HG03025 (cell line): ENCODE data around the gene TMEM205.
"Not testable (repeated sequence)": the region's sequence is repeated elsewhere in the genome, so short reads cannot be mapped to it uniquely, and the experiment has no call there.

Experiments used
- ATAC-seq: cut with Tn5 transposase; IDR thresholded peaks from one replicate; pipeline ENCODE4 v1.9.1; 2021; ENCODE audit warnings: mild to moderate bottlenecking, moderate library complexity; ENCODE audit not compliant: unreplicated experiment, low FRiP score

The TMEM205 gene

DNA sequence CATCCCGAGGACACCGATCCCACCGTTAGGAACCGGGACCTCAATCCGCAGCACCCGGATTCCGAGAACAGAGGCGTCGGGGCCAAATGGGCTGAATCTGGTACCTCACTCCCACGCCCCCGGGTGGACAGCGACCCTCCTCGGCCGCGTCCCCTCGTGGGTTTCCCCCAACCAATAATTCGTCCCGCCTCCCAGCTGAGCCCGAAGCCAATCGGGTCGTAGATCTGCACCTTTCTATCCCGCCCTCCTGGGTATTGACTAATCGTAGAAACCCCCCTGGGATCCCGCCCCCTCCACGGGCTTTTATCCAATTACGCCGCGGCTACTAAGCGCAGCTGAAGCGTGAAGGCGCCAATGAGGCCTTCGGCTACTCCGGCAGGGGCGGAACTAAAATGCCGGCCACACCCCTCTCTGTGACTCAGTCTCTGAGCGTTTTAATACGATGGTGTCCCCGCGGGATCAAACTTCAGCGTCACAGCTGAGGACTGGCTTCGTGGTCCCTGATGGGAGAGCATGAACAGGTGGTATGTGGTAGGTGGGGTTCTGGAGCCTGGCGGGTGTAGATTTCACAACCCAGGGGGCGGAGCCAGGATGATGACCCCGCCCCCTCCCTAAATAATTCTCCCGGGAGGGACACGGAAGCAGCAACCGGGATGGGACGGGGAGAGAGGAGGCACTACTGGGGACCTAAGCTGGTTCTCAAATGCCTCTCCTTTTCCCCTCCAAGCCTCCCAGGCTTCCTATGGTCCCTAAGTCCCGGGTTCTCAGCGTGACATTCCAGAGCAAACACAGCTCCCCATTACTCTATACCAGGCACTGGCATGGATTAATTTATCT is at the start of gene TMEM205, which contains the start of gene CCDC159:
TMEM205 (minus strand) TSS at position 165 of the 837 bp plus-strand sequence. CDS start 649 bp downstream, outside the sequence.
CCDC159 (plus strand) TSS at position 416 of the 837 bp plus-strand sequence; CDS start at position 504, 88 bp downstream.
- peak; percentile 91 for ATAC-seq

DNA sequence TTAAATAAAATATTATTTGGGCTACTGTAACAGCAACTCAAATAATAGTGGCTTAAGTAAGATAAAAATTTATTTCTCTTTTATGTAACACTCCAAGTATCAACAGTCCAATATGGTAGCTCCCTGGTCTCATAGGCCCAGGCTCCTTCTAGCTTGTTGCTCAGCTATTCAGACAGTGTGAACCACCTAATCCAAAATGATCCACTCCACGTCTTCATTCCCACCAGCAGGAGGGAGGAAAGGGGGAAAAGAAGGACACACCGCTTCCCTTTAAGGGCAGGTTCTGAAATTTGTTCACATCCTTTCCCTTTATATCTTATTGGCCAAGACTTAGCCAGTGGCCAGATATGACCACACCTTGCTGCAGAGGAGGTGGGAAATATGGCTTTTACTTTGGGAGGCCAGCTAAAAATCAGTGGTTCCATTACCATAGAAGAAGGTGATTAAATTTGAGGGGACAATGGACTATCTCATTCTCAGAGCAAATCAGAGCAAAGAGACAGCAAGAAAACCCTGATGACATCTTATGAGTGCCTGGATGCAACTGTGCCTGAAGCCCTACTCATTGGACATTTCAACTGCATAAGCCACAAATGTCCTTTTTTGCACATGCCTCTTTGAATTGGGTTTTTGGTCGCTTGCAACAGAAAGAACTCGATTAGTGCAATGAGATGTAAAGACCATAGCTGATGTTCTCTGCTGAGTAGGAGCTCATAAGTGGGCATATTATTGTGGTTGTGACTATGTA is 45.0 kb upstream of the TMEM205 start:
- ATAC-seq: no peak

DNA sequence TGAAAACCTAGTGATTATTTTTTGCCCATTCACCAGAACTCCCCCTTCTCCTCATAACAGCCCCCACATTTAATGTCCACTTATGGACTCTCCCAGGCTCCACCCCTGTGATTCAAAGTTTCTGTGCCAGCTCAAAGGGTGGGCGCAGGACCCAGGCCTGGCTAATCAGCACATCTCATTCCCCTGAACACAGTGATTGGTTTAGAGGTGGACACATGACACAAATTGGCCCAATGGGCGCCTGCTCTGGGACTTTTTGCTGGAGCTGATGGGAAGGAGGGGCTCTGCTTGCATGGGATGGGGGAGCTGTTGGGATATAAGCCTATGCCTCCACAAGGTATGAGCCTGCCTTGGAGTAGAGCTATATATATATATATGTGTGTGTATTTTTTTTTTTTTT is 44.3 kb upstream of the TMEM205 start:
- ATAC-seq: no peak

DNA sequence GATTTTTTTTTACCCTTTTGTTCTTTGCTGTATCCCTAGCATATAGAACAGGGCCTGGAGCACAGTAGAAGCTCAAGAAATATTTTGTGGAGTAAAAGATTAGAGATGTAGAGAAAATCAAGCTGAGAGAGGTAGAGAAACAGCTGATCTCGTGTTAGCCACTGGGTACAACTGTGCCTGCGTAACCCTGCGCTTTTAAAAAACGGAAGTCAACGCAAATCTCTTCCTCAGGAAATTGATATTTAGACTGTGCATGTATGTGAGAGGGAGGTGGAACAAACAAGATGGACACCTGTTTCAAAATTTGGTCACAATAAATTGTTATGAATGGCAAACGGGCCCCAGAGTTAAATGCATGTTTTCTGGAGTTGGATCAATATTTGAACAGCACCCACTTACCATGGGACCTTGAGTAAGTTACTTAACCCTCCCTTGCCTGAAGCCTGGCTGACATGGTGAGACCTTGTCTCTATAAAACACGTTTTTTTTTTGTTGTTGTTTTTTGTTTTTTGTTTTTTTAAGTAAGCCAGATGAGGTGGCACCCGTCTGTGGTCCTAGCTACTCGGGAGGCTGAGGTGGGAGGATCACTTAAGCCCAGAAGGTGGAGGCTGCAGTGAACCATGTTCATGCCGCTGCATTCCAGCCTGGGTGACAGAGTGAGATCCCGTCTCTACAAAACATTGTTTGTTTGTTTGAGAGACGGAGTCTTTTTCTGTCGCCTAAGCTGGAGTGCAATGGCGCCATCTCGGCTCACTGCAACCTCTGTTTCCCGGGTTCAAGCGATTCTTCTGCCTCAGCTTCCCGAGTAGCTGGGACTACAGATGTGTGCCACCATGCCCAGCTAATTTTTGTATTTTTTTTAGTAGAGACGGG is 41.3 kb upstream of the TMEM205 start:
- no peak for ATAC-seq

DNA sequence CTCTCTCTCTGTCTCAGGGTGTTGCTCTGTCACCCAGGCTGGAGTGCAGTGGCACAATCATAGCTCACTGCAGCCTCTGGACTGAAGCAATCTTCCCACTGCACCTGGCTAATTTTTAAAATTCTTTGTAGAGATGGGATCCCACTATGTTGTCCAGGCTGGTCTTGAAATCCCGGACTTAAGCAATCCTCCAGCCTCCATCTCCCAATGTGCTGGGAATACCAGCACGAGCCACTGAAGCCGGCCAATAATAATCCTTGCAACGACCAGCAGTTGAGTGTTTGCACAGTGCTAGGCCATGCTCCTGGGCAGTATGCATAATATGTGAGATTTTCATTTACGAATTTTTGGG is 38.7 kb upstream of the TMEM205 start:
- no peak for ATAC-seq

DNA sequence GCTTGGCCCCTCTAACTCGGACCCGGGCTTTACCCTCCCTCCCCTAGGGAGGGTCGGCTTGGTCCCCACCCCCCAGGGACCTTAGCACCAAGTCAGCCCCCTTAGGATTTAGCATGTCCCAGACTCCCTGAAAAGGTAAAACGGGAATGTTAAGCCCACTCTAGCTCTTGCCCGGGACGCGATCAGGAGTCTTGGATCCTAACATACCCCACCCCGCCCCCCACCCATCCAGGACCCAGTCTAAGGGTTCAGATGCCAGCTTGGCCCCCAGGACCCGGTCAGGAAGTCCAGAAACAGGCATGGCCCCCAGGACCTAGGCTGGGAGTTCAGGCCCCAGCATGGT is 37.6 kb upstream of the TMEM205 start:
- ATAC-seq: no peak

DNA sequence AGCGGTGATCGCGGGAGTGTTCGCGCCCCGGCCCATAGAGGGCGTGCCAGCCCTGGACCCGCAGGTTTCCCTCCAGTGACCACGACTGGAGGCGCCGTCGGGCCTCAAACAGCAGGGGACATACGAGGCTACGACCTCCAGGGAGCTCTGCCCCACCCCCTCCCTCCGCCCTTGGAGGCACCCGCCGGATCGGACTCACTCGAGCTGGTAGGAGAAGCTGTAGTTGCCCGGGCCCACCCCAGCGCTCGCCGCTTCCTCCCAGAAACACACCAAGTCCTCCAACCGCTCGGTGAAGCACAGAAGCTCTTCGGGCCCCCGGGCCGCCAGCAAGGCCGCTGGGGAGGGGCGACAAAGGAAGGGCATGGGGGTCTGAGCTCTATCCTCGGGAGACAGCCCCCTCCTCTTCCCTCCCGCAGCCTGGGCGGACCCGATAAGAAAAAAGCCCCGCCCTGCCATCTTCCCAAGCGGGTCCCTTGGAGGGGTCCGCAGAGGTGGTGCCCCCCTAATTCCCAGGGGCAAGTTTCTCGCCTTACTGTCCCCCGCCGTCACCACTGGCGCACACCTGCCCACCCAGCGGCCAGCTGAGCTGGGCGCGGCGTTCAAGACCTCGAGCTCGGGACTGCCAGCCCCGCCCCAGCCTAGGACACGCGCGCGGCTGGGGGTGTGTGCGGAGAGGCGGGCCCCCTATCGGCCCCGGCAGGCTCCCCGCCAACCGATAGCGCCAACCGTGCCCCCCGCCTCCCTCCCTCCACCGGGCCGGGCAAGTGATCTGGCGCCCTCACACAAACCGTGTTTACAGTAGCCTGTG is 37.0 kb upstream of the TMEM205 start:
- no peak for ATAC-seq

DNA sequence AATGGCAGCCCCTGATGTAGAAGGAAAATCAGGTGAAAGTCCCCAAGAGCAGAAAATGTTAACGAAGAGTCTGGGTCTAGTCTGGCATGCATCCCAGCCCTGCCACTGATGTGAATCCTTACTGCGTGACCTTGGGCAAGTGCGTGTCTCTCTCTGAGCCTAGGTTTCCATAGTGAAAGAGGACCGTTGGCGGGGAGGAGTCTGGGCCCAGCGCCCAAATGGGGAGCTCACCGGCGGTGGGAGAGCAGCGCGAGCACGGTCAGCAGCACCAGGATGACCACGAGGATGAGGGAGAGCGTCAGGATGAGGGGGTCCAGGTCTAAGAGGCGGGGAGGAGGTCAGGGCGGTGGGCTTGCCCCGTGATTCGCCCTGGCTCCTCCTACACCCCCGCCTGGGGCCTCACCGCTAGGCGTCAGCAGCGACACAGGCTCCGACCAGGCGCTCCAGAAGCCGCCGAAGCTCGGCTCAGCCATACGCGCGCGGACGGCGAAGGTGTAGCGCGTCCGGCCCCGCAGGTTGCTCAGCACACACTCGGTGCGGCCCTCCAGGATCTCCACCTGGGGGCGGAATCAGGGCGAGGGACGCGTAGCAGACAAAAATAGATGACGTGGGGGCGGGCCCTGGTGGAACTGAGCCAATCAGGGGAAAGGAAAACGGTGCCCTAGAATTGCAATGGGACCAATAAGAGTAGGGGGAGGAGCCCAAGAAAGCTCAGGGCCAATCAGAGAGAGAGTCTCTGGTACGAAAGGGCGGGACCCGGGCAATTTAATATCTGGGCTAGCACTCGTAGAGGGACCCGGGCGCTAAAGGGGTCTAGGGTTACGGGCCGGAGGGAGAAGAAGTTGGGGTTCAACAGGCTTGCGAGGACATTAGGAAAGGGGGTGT is 34.8 kb upstream of the TMEM205 start:
- ATAC-seq: peak; percentile 67

DNA sequence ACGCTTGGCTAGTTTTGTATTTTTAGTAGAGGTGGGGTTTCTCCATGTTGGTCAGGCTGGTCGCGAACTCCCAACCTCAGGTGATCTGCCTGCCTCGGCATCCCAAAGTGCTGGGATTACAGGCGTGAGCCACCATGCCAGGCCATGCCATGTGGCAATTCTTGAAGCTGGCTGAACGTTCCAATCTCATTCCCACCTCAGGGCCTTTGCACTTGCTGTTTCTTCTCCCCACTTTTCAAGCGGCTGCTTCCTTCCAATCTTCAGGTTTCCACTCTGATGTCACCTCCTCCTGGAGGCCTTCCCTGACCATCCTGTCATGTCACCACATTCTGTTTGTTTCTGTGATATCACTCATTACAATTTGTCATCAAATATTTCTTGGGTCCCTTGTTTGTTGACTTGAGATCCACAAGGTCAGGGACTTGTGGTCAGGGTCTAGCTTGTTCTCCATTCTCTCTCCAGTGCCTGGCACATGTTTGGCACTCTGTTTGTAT is 33.8 kb upstream of the TMEM205 start:
- no peak for ATAC-seq

DNA sequence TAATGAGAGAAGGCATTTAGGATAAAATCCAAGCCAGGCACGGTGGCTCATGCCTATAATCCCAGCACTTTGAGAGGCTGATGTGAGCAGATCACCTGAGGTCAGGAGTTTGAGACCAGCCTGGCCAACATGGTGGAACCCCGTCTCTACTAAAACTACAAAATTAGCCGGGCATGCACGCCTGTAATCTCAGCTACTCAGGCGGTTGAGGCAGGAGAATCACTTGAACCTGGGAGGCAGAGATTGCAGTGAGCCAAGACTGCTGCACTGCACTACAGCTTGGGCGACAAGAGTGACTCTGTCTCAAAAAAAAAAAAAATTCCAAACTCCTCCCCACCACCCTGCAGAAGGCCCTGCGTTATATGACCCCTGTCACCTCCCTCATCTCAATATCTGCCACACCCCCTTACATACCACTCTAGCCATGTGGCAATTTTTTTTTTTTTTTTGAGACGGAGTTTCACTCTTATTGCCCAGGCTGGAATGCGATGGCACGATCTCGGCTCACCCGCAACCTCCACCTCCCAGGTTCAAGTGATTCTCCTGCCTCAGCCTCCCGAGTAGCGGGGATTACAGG is 33.3 kb upstream of the TMEM205 start:
- not testable (repeated sequence) for ATAC-seq

DNA sequence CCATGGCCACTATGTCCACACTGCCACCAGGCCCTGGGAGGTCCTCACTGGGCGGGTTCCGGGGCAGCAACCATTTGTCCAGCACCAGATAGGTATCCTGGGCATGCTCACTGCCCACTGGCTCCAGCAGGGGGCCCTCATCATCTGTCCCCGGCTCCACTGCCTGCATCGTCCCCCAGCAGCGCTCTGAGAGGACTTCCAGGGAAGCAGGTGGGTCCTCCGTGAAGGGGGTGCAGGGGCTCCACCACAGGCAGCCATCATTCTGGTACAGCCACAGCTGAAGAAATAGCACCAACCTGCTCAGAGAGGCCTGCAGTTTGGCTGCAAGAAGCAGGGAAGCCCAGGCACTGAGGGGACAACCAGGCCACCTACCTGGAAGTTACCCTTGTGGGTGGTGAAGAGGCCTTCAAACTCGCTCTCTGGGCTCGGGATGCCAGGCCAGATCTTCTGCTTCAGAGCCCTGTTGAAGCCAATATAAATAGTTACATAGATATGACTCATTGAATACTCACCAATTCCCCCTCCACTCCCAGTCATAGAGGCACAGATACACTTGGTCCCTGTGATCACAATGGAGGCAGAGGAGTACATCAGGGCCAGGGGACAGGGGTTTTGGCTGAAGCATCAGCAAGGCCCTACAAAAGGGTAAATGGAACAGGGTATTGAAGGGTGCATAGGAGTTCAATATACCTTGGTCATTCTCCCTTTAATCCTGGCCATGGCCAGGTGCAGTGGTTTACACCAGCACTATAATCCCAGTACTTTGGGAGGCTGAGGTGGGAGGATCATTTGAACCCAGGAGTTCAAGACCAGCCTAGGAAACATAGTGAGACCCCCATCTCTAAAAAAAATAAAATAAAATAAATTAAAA is 32.5 kb upstream of the TMEM205 start:
- ATAC-seq: no peak

DNA sequence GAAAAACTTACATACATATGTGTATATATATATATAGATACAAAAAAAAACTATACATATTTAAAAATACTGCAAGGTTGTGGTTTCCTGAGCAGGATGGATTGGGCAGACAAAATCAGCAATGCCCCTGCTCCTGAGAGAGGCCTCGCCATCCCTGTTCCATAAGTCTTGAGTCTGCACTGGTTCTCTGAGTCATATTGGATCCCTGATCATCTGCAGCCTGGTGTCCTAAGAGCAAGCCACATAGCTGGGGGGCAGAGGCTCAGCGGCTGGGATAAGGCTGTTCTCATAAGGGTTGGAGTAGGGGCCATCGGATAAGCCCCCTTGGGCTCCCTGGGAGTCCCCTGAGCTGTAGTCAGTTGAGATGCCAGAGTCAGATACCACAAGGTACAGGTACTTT is 31.7 kb upstream of the TMEM205 start:
- ATAC-seq: no peak

DNA sequence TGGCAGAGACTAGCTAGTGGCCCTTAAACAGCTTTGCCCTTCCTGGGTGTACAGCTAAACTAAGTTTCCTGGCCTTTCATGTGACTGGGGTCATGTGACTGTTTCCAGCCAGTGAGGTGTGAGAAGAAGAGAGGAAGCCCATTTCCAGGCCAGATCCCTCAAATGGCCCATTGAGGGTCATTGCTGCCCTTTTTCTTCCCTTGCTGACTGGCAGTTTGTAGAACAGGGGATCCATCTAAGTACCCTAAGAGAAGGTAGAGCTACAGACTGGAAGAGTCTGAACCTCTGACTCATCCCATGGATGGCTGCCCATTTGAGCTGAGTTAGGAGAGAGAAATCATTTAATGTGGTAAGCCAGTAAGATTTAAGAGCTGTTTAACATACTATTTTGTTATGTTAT is 31.2 kb upstream of the TMEM205 start:
- ATAC-seq: no peak

DNA sequence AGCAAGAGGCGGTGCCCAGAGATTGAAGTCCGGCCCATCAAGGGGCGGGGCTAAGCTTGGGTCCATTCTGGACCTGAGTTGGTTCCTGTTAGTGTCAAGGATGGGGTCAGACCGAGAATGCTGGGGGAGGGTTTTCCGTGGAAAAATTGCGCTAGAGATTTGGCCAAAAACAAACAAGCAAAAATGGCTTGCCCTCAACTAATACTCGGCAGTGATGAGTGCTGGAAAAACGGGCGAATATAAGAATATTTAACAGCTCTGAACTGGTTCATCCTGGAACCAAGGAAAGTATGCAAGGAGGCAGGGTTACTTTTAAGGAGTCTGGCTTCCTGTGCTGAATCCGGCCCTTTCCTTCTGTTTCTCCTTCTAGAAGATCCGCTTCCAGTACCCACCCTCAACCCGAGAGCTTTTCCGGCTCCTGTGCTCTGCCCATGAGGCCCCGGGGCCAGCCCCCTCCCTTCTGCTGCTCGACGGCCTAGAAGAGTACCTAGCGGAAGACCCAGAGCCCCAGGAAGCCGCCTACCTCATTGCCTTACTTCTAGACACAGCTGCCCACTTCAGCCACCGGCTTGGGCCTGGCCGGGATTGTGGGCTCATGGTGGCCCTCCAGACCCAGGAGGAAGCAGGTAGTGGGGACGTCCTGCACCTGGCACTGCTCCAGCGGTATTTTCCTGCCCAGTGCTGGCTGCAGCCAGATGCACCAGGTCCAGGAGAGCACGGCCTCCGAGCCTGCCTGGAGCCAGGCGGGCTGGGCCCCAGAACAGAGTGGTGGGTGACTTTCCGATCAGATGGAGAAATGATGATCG is 29.3 kb upstream of the TMEM205 start:
- ATAC-seq: no peak

DNA sequence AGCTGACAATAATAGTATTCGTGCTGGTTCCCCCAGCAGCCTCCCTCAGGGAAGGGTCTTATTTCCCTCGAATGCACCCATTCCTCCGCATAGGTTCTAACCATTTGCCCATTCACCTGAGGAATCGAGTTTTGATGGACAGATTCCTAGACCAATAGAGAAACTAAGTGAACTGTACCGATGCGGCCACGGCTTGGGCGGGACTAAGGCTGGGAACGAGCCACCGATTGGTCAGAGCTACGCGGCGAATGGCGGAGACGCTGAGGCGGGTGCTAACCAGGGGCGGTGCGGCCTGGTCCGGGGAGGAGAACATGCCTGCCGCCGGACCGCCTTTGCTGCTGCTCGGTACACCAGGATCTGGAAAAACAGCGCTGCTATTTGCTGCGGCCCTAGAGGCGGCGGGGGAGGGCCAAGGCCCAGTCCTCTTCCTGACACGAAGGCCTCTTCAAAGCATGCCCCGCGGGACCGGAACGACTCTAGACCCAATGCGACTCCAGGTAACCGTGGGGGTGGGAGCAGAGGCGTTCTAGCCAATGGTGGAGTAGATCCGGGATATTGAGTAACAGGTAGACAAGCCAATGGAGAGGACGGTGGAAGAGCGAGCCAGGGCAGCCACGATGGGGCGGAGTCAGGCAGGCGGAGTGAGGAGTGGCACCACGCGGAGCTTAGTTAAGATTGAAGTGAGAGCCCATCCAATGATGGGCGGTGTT is 28.5 kb upstream of the TMEM205 start, which contains the start of gene SWSAP1:
SWSAP1 (plus strand) TSS at position 234 of the 710 bp plus-strand sequence; CDS start at position 249, 15 bp downstream.
- ATAC-seq: peak; percentile 82

DNA sequence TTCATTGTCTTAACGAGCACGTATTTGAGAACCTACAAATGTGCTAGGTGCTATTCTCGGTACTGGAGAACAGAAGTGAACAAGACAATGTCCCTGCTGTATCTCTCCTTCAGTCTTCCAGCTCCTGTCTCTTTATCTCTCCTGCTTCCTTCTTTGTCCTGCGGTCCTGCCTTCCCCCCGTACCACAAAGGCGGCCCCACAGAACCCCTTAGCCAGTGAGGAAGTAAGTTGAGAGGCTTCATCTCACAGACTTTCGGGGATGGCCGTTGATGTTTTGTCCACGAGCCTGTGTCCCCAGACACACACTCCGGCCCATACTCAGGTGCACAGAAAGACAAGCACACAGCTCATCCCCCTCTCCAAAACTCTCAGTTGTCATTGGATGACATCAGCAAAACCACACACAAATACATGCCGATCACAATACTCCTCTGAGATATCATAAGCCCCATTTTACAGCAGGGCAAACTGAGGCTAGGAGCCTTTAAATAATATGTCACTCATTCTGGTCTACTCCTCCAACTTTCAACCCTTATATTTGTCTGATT is 27.9 kb upstream of the TMEM205 start:
- no peak for ATAC-seq
